Measurements from ENCODE around the gene INPP5A.

GRCh38 chr10:132632851-132633684, 95.5 kb downstream of the INPP5A start:
- TF ChIP-seq CTCF (conservative IDR thresholded peaks at IDR 0.05) (no peak), ZFX (IDR thresholded peaks at IDR 0.05) (no peak)
